Measurements from ENCODE around the gene PATJ.

- no peak for TF ChIP-seq EZH2phosphoT487 (IDR thresholded peaks at IDR 0.05; ENCODE audit: borderline replicate concordance, low read length)
- TF ChIP-seq CTCF (conservative IDR thresholded peaks at IDR 0.05; ENCODE audit: low read depth, low read length), result no peak
Measured at GRCh38 chr1:62159940-62160348, 417.7 kb downstream of the PATJ start.
